Upper lobe of left lung (tissue), 4 donors: Measurements from ENCODE around the gene NOTCH1.

Experiments used
- EP300 ChIP-seq, 4 donors: sonication (generic); formaldehyde crosslinking; IDR thresholded peaks; one replicate each; pipeline ENCODE4 v1.5.1; 2017; ENCODE audit warnings: antibody characterized with exemption in 4 of 4, control low read depth in 2 of 4
- POLR2A ChIP-seq, 4 donors: fragments of 450-650 bp; IDR thresholded peaks; one replicate each; pipeline ENCODE4 v1.5.1; 2016 to 2017; ENCODE audit warnings: antibody characterized with exemption in 4 of 4, mild to moderate bottlenecking in 2 of 4
- TF ChIP-seq, protein P1 (sequence below), 6 experiments: fragments of 450-650 bp in 4 of 6; fragments of 200-600 bp in 2 of 6; sonication (generic) in 2 of 6; IDR thresholded peaks; one replicate each; pipeline ENCODE4 v1.5.1; 2016 to 2019; ENCODE audit warnings: antibody characterized with exemption in 6 of 6

DNA sequence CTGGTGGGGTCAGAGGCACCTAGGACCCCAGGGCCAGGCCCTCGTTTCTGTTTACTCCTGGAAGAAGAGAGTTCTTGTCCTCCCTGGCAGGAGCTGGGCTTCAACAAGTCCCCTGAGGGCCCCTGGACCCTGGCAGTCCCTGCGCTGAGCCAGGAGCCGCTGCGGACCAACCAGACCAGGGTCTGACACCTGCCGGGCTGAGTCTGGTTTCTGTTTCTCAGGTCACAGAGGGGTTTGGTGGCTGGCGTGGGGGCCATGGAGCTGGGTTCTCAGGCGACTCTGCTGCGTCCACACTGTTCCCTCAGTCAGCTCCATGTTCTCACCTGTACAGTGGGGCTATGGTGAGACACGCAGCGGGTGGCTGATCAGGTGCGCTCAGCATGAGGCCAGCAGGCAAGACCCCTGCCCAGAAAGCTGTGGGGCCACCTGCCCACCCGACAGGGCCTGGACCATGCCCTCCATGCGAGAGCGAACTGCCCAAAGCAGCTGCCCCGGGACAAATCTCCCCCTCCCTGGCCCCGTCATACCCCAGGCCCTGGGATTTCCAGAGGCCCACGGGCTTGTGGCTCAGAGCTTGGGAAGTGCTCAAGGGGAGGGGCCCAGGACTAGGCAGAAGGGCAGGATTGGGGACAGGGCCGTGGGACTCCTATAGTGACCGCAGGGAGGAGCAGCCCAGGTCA is 17.9 kb upstream of the NOTCH1 start:
- TF ChIP-seq, protein P1, sequence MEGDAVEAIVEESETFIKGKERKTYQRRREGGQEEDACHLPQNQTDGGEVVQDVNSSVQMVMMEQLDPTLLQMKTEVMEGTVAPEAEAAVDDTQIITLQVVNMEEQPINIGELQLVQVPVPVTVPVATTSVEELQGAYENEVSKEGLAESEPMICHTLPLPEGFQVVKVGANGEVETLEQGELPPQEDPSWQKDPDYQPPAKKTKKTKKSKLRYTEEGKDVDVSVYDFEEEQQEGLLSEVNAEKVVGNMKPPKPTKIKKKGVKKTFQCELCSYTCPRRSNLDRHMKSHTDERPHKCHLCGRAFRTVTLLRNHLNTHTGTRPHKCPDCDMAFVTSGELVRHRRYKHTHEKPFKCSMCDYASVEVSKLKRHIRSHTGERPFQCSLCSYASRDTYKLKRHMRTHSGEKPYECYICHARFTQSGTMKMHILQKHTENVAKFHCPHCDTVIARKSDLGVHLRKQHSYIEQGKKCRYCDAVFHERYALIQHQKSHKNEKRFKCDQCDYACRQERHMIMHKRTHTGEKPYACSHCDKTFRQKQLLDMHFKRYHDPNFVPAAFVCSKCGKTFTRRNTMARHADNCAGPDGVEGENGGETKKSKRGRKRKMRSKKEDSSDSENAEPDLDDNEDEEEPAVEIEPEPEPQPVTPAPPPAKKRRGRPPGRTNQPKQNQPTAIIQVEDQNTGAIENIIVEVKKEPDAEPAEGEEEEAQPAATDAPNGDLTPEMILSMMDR (IDR thresholded peaks at IDR 0.05) = no peak
- TF ChIP-seq EP300 (IDR thresholded peaks at IDR 0.05) (no peak), POLR2A (IDR thresholded peaks at IDR 0.05) (no peak)
